Smooth muscle cell (in vitro differentiated cells): ENCODE results near the gene ZNF513. TPM values are rescaled to one million over a fixed set of nuclear protein-coding genes. Genes with fewer than 3 reads are reported as not detected.
A peak's percentile ranks its signal among the peaks of the same experiment; 100 is the strongest.
"Not testable (repeated sequence)": the region's sequence is repeated elsewhere in the genome, so short reads cannot be mapped to it uniquely, and the experiment has no call there.

ENCODE experiments used
- DNase-seq: peaks from one replicate; lab custom pipeline; 2025; ENCODE audit not compliant: unreplicated experiment; lab: John Stamatoyannopoulos, UW
- H2AFZ ChIP-seq: fragments of 200-600 bp; sonication (generic); 2 replicates; pipeline ENCODE4 v1.6.0; 2016; ENCODE audit warnings: antibody characterized with exemption, low read depth, mild to moderate bottlenecking
- H3F3A ChIP-seq: fragments of 200-600 bp; sonication (generic); 2 replicates; pipeline ENCODE4 v1.6.0; 2017; ENCODE audit warnings: antibody characterized with exemption, low read depth
- H3K27ac ChIP-seq: fragments of 200-600 bp; sonication (generic); 2 replicates; pipeline ENCODE4 v1.5.1; 2016; ENCODE audit warnings: low read depth, mild to moderate bottlenecking
- H3K27me3 ChIP-seq: fragments of 200-600 bp; sonication (generic); 2 replicates; pipeline ENCODE4 v1.6.1; 2016; ENCODE audit warnings: low read depth, mild to moderate bottlenecking
- H3K36me3 ChIP-seq: fragments of 200-600 bp; sonication (generic); 2 replicates; pipeline ENCODE4 v1.5.1; 2016; ENCODE audit warnings: low read depth
- H3K4me1 ChIP-seq: fragments of 200-600 bp; sonication (generic); 2 replicates; pipeline ENCODE4 v1.5.1; 2016; ENCODE audit warnings: low read depth
- H3K4me2 ChIP-seq: fragments of 200-600 bp; sonication (generic); 2 replicates; pipeline ENCODE4 v1.6.0; 2016; ENCODE audit warnings: mild to moderate bottlenecking
- H3K4me3 ChIP-seq: fragments of 200-600 bp; sonication (generic); 2 replicates; pipeline ENCODE4 v1.5.1; 2016; ENCODE audit warnings: mild to moderate bottlenecking
- H3K79me2 ChIP-seq: fragments of 200-600 bp; sonication (generic); 2 replicates; pipeline ENCODE4 v1.6.0; 2016; ENCODE audit warnings: low read depth, mild to moderate bottlenecking
- H3K9ac ChIP-seq: fragments of 200-600 bp; sonication (generic); 2 replicates; pipeline ENCODE4 v1.6.0; 2016; ENCODE audit warnings: low read depth
- H3K9me3 ChIP-seq: fragments of 200-600 bp; sonication (generic); replicated peaks from 2 replicates; pipeline ENCODE4 v1.5.1; 2016; ENCODE audit warnings: low read depth
- H4K20me1 ChIP-seq: fragments of 200-600 bp; sonication (generic); 2 replicates; pipeline ENCODE4 v1.6.0; 2016; ENCODE audit warnings: low read depth
- WGBS: methylation state at CpG from one replicate; pipeline ENCODE4 v1.1.7; 2016; ENCODE audit warnings: low lambda C conversion rate; 5-methylcytosine and 5-hydroxymethylcytosine counted together
- polyA plus RNA-seq: library from polyadenylated mRNA; unstranded; fragments of >200 nt; fragmentation: Nextera tagmentation; extraction: Ambion mirVana; gene quantifications from 2 replicates; pipeline ENCODE4 v1.2.1, GENCODE V29; 2016
- total RNA-seq: library from RNA; depleted of rRNA; stranded (reverse); fragments of >200 nt; gene quantifications from 2 replicates; pipeline ENCODE4 v1.2.3, GENCODE V29; 2014
- TF ChIP-seq, protein P1 (sequence below): fragments of 200-600 bp; sonication (generic); IDR thresholded peaks from 2 replicates; pipeline ENCODE4 v1.5.1; 2017; ENCODE audit warnings: borderline replicate concordance, mild to moderate bottlenecking, antibody characterized with exemption; ENCODE audit not compliant: insufficient read depth, poor library complexity, severe bottlenecking

ZNF513 gene
- total and polyA plus RNA-seq, 2 experiments from 2014 or later: 7.6 to 21.3 TPM

DNA sequence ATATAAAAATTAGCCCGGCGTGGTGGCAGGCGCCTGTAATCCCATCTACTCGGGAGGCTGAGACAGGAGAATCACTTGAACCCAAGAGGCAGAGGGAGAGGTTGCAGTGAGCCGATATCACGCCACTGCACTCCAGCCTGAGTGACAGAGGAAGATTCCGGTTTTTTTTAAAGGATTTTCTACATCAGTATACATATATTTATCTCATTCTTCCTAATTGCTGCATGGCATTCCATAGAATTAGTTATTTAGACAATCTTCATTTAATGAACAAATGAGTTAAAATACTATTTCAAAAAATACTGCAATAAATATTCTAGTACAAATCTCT lies 26.0 kb downstream of the ZNF513 start:
- H4K20me1 ChIP-seq: peaks cover 51% of the 10 kb centered on the region
- no peak for DNase-seq
- TF ChIP-seq, protein P1, sequence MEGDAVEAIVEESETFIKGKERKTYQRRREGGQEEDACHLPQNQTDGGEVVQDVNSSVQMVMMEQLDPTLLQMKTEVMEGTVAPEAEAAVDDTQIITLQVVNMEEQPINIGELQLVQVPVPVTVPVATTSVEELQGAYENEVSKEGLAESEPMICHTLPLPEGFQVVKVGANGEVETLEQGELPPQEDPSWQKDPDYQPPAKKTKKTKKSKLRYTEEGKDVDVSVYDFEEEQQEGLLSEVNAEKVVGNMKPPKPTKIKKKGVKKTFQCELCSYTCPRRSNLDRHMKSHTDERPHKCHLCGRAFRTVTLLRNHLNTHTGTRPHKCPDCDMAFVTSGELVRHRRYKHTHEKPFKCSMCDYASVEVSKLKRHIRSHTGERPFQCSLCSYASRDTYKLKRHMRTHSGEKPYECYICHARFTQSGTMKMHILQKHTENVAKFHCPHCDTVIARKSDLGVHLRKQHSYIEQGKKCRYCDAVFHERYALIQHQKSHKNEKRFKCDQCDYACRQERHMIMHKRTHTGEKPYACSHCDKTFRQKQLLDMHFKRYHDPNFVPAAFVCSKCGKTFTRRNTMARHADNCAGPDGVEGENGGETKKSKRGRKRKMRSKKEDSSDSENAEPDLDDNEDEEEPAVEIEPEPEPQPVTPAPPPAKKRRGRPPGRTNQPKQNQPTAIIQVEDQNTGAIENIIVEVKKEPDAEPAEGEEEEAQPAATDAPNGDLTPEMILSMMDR: no peak
- H3K4me1 ChIP-seq: peaks cover 27% of the 10 kb centered on the region
- peak overlapping the region; percentile 75 for H3K4me3 ChIP-seq
- 69% methylated on average over 7 of the region's 7 CpGs for WGBS
- H2AFZ ChIP-seq: no peak overlapping the region
- peak overlapping the region; percentile 93 for H3K27ac ChIP-seq
- H3K27me3 ChIP-seq: no peaks in the 10 kb centered on the region
- peaks cover 16% of the 10 kb centered on the region for H3F3A ChIP-seq
- H3K9me3 ChIP-seq: no peaks in the 10 kb centered on the region
- no peak overlapping the region for H3K9ac ChIP-seq
- H3K79me2 ChIP-seq: peaks cover 73% of the 10 kb centered on the region
- no peaks in the 10 kb centered on the region for H3K36me3 ChIP-seq
- peak overlapping the region; percentile 89 for H3K4me2 ChIP-seq

DNA sequence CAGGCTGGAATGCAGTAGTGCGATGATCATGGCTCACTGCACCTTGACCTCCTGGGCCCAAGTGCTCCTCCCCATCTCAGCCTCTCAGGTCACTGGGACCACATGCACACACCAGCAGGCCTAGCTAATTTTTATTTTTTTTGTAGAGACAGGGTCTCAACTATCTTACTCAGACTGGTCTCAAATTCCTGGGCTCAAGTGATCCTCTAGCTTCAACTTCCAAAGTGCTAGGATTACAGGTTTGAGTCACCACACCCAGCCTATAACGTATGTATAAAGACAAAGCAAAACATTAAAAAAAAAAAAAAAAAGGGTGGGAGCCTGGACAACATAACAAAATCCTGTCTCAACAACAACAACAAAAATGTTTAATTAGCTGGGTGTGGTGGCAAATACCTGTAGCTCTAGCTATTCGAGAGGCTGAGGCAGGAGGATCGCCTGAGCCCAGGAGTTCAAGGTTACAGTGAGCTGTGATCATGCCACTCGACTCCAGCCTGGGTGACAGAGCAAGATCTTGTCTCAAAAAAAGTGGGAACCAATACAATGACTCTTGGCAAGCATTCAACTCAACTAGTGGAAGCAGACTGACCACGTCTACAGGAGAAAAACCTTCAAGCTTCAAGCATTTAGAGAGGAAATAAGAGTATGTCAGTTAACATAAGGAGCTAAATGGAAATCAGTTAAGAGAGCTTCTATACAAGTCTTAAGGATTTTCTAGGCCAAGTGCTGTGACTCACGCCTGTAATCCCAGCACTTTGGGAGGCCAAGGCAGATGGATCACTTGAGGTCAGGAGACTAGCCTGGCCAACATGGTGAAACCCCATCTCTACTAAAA lies 26.6 kb downstream of the ZNF513 start:
- H3K4me3 ChIP-seq: no peak overlapping the region
- TF ChIP-seq, protein P1: no peak
- no peaks in the 10 kb centered on the region for H3K27me3 ChIP-seq
- H3K9me3 ChIP-seq: no peaks in the 10 kb centered on the region
- H3F3A ChIP-seq: peaks cover 16% of the 10 kb centered on the region
- no peaks in the 10 kb centered on the region for H3K36me3 ChIP-seq
- H2AFZ ChIP-seq: no peak overlapping the region
- H3K27ac ChIP-seq: peak overlapping the region; percentile 93
- H3K79me2 ChIP-seq: peaks cover 77% of the 10 kb centered on the region
- H3K4me2 ChIP-seq: peak overlapping the region; percentile 89
- WGBS: 56% methylated on average over 7 of the region's 7 CpGs
- peak overlapping the region; percentile 87 for H3K9ac ChIP-seq
- peaks cover 54% of the 10 kb centered on the region for H4K20me1 ChIP-seq
- peaks cover 27% of the 10 kb centered on the region for H3K4me1 ChIP-seq
- DNase-seq: no peak

DNA sequence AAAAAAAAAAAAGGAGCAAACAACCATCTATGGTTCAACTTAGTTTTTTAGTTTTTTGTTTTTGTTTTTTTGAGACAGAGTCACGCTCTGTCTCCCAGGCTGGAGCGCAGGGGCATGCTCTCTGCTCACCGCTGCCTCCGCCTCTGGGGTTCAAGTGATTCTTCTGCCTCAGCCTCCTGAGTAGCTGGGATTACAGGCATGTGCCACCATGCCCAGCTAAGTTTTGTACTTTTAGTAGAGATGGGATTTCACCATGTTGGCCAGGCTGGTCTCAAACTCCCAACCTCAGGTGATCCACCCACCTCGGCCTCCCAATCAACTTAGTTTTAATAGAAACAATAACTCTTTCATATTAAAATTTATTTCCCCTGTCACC lies 27.2 kb downstream of the ZNF513 start:
- 97% methylated on average over 5 of the region's 5 CpGs for WGBS
- peaks cover 27% of the 10 kb centered on the region for H3K4me1 ChIP-seq
- peak overlapping the region; percentile 89 for H3K4me2 ChIP-seq
- peak overlapping the region; percentile 93 for H3K27ac ChIP-seq
- not testable (repeated sequence) for H3K9me3 ChIP-seq, H3K4me3 ChIP-seq, DNase-seq, H3K36me3 ChIP-seq, H2AFZ ChIP-seq, H3K27me3 ChIP-seq
- peak overlapping the region; percentile 15 for H3K9ac ChIP-seq
- H3K79me2 ChIP-seq: peaks cover 79% of the 10 kb centered on the region
- peaks cover 56% of the 10 kb centered on the region for H4K20me1 ChIP-seq
- H3F3A ChIP-seq: peaks cover 16% of the 10 kb centered on the region

GRCh38 chr2:27351802-27352598 lies 28.5 kb downstream of the ZNF513 start:
- Histone ChIP-seq H3K27ac (no peak overlapping the region), H3K9me3 (no peaks in the 10 kb centered on the region)
- TF ChIP-seq, protein P1: no peak

More at GRCh38 chr2:27351802-27352598, 28.5 kb downstream of the ZNF513 start:
- peaks cover 82% of the 10 kb centered on the region for H3K79me2 ChIP-seq
- no peak for DNase-seq
- H3K9ac ChIP-seq: no peak overlapping the region
- H3F3A ChIP-seq: peaks cover 16% of the 10 kb centered on the region
- peaks cover 18% of the 10 kb centered on the region for H3K4me1 ChIP-seq
- H2AFZ ChIP-seq: no peak overlapping the region
- peaks cover 70% of the 10 kb centered on the region for H4K20me1 ChIP-seq
- H3K27me3 ChIP-seq: no peaks in the 10 kb centered on the region
- no peak overlapping the region for H3K4me3 ChIP-seq
- 93% methylated on average over 6 of the region's 6 CpGs for WGBS
- no peaks in the 10 kb centered on the region for H3K36me3 ChIP-seq
- H3K4me2 ChIP-seq: no peak overlapping the region
